Measurements from ENCODE around the gene FAR1.

FAR1 gene

GRCh38 chr11:13666708-13667107, 1.8 kb upstream of the FAR1 start:
- no peak for DNase-seq (ENCODE audit: extremely low read depth, low read depth)
- TF ChIP-seq CTCF (IDR thresholded peaks at IDR 0.05; ENCODE audit: low read depth, low read length): no peak

GRCh38 chr11:13667245-13667644, 1.2 kb upstream of the FAR1 start:
- no peak for TF ChIP-seq CTCF (IDR thresholded peaks at IDR 0.05; ENCODE audit: low read depth, low read length)
- DNase-seq (ENCODE audit: extremely low read depth, low read depth): no peak

GRCh38 chr11:13667795-13668101, 720 bp upstream of the FAR1 start:
- no peak for TF ChIP-seq CTCF (IDR thresholded peaks at IDR 0.05; ENCODE audit: low read depth, low read length)
- no peak for DNase-seq (ENCODE audit: extremely low read depth, low read depth)

- TF ChIP-seq CTCF (IDR thresholded peaks at IDR 0.05; ENCODE audit: low read depth, low read length): no peak
- no peak for DNase-seq (ENCODE audit: extremely low read depth, low read depth)
These were observed 571 bp downstream of the FAR1 start for GRCh38 chr11:13668957-13669521.

GRCh38 chr11:13669544-13670488, 1.3 kb downstream of the FAR1 start:
- no peak for DNase-seq (ENCODE audit: extremely low read depth, low read depth)
- TF ChIP-seq CTCF (IDR thresholded peaks at IDR 0.05; ENCODE audit: low read depth, low read length): no peak

- no peak for TF ChIP-seq CTCF (IDR thresholded peaks at IDR 0.05; ENCODE audit: low read depth, low read length)
- DNase-seq (ENCODE audit: extremely low read depth, low read depth): no peak
These were observed 4.2 kb downstream of the FAR1 start for GRCh38 chr11:13672576-13673210.

Measured in AG09319 (cell line).